H7 (cell line): ENCODE measurements around the gene TBRG1. TPM values are rescaled to one million over a fixed set of nuclear protein-coding genes. Genes with fewer than 3 reads are reported as not detected.

Experiments used
- DNase-seq: peaks from one replicate; pipeline ENCODE4 v3.0.0; 2012
- H3K27me3 ChIP-seq: 2 replicates; pipeline ENCODE4 v1.6.0; 2011; ENCODE audit warnings: mild to moderate bottlenecking, low read length; ENCODE audit not compliant: control insufficient read depth, insufficient read depth
- H3K36me3 ChIP-seq: replicated peaks from 2 replicates; pipeline ENCODE4 v1.5.1; 2011; ENCODE audit warnings: low read length; ENCODE audit not compliant: control insufficient read depth, insufficient read depth
- H3K4me3 ChIP-seq: 2 replicates; pipeline ENCODE4 v1.5.1; 2011; ENCODE audit warnings: low read depth, mild to moderate bottlenecking, control low read depth, low read length, moderate library complexity; ENCODE audit not compliant: insufficient read depth
- total RNA-seq: library from RNA; depleted of rRNA; stranded (reverse); fragments of >200 nt; shearing (Covaris generic); gene quantifications from 2 replicates; pipeline ENCODE4 v1.2.3, GENCODE V29; 2014

The TBRG1 gene
- total RNA-seq, 1 experiment from 2014 or later: 21.1 TPM

DNA sequence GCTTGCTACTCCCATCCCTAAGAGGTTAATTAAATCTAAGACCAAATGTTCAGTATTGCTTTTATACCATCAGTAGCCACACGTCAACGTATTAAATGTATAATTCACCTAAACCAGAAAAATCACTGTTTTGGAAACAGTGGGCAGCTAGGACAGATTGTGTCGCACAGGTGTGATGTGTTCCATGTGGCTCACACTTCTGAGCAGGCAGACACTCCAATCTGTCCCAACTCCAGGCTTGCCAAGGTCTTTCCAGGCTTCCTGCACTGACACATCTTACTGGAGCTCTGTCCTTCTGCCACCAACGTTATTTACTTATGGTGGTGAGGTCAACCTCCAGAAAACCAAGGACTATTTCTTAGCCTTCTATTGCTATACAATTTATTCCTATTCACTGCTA, 39.4 kb downstream of the TBRG1 start:
- peaks cover 4% of the 10 kb centered on the region; the same call in 1 of the 2 replicates for H3K27me3 ChIP-seq
- no peak for DNase-seq
- H3K36me3 ChIP-seq: no peaks in the 10 kb centered on the region
- H3K4me3 ChIP-seq: no peak overlapping the region

DNA sequence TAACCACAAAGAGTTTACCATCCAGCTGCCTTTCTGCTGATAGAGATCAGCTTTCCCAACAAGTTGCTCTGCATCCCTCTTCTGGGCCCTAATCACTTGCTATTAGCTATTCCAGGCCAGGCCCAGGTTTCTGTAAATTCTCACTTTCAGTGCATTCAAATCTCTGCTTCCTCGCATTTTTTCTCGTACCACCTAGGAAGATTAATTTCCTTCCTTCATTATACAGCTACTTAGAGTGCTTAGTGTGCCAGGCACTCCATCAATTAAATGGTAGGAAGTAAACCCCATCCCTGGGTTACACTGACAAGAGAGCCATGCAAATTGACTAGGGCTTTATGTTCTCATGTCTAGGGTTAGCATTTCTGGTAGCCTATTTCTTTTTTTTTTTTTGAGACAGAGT, 41.2 kb downstream of the TBRG1 start:
- no peaks in the 10 kb centered on the region for H3K36me3 ChIP-seq
- DNase-seq: no peak
- peaks cover 9% of the 10 kb centered on the region; the same call in 1 of the 2 replicates for H3K27me3 ChIP-seq

DNA sequence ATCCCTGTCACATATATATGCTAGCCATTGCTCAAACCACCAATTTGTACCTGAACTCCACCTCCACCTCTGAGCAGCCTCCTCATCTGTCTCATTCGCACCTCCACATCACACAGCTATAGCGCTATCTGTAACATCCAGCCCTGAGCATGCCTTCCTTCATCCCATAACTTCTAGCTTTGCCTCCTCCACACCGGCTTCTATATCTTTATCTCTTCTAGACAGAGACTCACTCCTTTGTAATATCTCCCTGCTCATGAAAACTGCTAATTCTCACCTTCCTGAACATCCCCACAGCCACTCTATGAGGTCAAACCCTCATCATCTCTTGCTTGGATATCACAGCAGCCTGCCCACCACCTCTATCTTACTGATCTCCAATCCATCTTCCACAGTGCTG, 44.9 kb downstream of the TBRG1 start:
- Histone ChIP-seq H3K27me3 (peaks cover 20% of the 10 kb centered on the region), H3K36me3 (no peaks in the 10 kb centered on the region), H3K4me3 (no peak overlapping the region)
- DNase-seq: no peak

More for the DNA sequence above, 41.2 kb downstream of the TBRG1 start:
- no peak overlapping the region for H3K4me3 ChIP-seq

DNA sequence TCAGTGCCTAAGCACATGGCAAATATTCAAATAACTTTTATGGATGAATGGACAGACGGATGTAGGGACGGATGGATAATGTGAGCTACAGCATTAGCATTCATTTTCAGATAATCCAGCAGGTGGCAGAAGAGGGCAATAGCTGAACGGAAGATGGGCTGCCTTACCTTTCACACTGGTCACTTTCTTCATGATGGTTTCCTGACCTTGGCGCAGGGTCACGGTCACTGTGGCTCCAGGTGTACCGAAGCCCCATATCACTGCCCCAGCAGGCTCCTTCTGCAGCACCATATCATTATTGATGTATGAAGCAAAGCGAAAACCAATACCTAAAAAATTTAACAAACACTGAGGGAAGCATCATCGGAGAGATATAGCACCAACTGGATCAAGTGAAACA, 46.5 kb downstream of the TBRG1 start:
- Histone ChIP-seq H3K27me3 (peaks cover 29% of the 10 kb centered on the region), H3K4me3 (no peak overlapping the region), H3K36me3 (no peaks in the 10 kb centered on the region)
- DNase-seq: peak; percentile 72

DNA sequence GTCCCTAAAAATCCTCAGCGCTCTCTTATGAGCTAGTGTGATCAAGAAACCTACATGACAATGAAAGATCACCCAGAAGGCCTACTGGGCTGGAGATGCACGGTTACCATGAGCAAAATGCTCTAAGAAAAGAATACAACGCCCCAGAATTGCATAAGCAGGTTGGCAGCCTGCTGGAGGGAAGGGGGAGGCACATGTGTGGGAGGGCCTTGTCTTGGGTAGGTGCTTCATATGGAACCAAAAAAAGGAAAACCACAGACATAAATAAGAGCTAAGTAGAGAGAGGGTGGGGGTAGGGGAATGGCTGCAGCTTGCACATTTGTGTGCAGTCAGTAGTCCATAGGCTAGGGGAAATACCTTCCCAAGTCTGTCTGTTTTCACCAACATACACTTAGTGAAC, 48.1 kb downstream of the TBRG1 start:
- no peak for DNase-seq
- Histone ChIP-seq H3K4me3 (no peak overlapping the region), H3K27me3 (peaks cover 29% of the 10 kb centered on the region), H3K36me3 (no peaks in the 10 kb centered on the region)

DNA sequence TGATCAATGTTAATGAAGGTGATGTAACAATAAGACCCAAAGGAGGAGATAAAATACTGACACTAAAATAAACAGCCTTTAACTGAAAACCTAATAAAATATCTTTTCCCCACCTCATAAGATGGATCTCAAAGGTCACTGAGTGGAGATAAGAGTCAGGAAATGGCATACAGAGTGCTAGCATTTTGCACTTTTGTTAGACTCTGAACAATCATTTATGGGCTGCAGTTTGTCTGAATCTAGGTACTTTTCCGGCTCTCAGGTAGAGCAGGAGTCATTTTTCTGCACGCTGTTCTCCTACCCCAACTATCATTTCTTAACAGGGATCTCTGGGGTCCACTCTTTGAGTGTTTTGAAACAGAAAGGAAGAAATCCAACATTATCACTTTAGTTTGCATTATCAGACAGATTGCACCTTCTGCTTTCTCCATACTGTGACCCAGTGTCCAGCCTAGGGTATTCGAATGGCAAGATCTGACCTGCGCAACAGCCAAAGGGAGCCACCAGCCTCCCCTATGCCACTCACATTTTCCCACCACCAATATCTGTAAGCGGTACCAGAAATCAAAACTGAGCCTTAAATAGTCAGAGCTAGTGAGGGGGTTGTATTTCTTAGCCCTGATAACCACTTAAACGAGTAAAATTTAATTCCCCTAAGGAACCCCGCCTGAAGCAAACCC, 50.0 kb downstream of the TBRG1 start:
- Histone ChIP-seq H3K4me3 (peak overlapping the region; percentile 78), H3K36me3 (no peaks in the 10 kb centered on the region), H3K27me3 (peaks cover 20% of the 10 kb centered on the region)
- DNase-seq: no peak

DNA sequence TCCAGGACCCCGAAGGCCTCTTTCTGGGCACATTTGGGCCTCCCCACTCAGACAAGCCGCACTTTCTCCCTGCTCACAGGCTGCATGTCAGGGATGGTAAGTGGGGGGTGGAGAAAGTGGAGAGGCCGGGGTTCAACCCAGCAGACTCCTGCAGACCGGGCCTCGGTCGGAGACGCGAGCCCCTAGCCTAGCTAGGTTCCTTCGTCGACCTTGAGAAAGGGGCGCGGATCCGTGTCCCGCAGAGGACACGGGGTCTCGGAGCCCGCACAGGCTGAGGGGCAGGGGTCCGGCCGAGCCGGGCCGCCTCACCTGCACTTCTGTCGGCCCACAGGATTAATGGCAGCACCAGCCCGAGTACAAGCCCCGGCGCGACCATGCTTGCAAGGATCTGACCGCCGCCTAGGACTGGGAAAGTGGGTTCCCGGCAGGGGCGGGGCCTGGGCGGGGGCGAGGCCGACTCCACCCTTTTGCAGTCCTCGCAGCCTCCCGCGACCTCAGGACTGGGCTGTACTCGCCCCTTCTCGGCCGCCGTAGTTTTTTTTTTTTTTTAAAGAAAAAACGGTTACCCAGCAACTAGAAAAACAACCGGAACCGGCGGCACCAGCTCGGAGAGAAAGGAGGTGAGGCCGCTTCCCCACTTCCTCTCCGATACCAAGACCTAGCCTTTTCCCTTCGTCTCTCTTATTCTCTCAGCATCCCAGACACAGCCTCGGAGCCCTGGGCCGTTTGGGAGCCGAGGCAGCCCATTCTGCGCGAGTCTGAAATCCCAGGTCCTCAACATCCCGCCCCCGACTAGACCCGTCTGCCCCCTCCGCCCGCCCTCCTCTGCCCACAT, 50.9 kb downstream of the TBRG1 start, which contains the start of the genes SIAE and SPA17:
SIAE (minus strand) TSS at position 407 of the 835 bp plus-strand sequence; CDS start at position 376, 31 bp downstream.
SPA17 (plus strand) TSS at position 572 of the 835 bp plus-strand sequence. CDS start 1,361 bp downstream, outside the sequence.
- peak; percentile 96 for DNase-seq
- Histone ChIP-seq H3K27me3 (peaks cover 20% of the 10 kb centered on the region), H3K4me3 (peak within 1 kb of the TSS; percentile 78), H3K36me3 (no peaks in the 10 kb centered on the region)

DNA sequence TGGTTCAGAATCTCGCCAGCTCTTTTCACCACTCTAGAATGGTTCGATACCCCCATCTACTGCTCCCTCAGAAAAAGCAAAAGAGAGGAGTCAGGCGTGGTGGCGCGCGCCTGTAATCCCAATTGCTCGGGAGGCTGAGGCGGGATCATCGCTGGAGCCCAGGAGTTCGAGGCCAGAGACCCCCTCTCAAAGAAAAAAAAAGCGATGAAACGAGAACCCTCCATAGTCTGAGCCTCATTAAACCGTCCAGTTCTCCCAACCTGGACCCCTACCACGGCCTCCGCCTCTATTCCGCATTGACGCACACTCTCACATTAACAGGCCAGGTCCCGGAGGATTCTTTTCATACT, 51.5 kb downstream of the TBRG1 start:
- peaks cover 20% of the 10 kb centered on the region for H3K27me3 ChIP-seq
- DNase-seq: peak; percentile 22
- H3K36me3 ChIP-seq: no peaks in the 10 kb centered on the region
- peak overlapping the region; percentile 78 for H3K4me3 ChIP-seq

DNA sequence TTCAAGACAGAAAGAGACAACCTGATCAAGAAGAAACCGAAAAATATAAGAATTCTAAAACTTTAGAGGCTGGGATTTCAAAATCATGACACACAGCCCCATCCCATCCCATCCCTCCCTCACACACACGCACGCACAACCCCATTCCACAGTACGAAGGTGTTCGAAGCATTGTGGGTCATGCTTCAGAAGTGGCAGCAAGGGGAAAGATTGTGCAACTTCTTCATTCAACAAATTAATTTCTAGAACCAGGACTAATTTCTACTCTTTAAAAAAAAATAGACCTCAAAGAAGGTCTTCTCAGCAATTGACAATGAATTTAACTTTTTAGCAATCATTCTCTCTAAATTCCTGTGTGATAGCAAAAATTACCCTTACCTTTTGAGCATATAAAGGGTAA, 51.9 kb downstream of the TBRG1 start:
- H3K27me3 ChIP-seq: peaks cover 19% of the 10 kb centered on the region
- H3K36me3 ChIP-seq: no peaks in the 10 kb centered on the region
- peak overlapping the region; percentile 78; the same call in 1 of the 2 replicates for H3K4me3 ChIP-seq
- no peak for DNase-seq

DNA sequence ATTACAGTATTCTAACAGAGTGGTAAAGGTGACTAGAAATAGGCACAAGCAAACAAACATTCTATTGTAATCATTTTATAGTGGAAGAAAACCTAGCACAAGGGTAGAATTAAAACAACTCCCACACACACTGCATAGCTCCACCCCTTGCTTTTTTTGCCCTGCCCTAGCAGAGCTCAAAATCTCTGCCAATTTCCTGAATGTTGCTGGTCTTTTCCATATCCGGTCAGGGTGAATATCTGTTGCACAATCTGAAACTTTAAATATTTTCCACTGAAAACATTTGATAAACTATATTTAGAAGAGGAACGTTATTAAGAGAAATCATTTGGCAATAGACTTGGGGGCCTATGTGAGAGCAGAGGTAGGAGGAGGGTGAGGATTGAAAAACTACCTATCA, 53.7 kb downstream of the TBRG1 start:
- H3K27me3 ChIP-seq: peaks cover 14% of the 10 kb centered on the region
- no peak for DNase-seq
- no peaks in the 10 kb centered on the region for H3K36me3 ChIP-seq
- no peak overlapping the region for H3K4me3 ChIP-seq

DNA sequence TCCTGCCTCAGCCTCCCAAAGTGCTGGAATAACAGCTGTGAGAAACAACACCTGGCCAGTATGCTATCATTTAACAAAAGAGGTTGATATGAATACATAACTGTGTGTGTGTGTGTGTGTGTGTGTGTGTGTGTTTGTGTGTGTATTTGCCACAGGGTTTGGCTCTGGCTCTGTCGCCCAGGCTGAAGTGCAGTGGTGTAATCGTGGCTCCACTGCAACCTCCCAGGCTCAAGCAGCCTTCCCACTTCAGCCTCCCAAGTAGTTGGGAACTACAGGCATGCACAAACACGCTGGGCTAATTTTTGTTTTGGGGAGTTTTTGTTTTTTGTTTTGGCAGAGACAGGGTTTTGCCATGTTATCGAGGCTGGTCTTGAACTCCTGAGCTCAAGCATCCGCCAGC, 55.8 kb downstream of the TBRG1 start:
- H3K36me3 ChIP-seq: no peaks in the 10 kb centered on the region
- no peak for DNase-seq
- no peak overlapping the region for H3K4me3 ChIP-seq
- H3K27me3 ChIP-seq: peaks cover under 1% of the 10 kb centered on the region; the same call in 1 of the 2 replicates

DNA sequence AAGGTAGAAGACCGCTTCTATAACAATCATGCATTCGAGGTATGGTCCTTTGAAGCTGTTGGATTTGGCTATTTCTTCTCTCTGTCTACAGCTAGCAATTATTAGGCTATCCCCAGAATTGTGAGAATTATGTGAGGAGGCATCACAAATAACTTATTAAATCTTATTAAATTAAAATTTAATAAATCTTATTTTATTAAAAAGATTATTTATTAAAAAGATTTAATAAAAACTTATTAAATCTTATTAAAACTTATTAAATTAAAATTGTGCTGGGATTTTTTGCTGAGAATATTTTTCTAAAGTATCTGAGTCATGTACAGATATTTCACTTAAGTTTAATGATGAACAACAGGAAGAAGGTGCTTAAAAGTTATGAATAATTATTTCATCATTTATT, 58.8 kb downstream of the TBRG1 start:
- Histone ChIP-seq H3K27me3 (no peaks in the 10 kb centered on the region), H3K4me3 (no peak overlapping the region), H3K36me3 (no peaks in the 10 kb centered on the region)
- DNase-seq: no peak

DNA sequence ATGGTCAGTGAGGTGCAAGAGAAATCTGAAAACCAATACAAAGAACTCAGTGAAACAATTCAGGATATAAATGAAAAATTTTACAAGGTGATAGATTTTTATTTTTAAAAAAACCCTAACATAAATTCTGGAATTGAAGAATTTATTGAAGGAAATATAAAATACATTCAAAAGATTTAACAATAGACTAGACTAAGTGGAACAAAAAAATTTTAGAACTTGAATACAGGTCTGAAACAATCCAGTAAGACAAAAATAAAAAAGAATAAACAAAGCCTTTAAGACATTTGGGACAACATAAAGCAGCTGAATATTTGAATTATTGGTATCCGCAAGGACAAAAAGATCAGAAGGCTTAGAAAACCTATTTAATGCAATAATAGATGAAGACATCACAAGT, 59.8 kb downstream of the TBRG1 start:
- no peak overlapping the region for H3K4me3 ChIP-seq
- DNase-seq: no peak
- H3K36me3 ChIP-seq: no peaks in the 10 kb centered on the region
- no peaks in the 10 kb centered on the region for H3K27me3 ChIP-seq
